HG02571 (cell line): ENCODE results near the gene GPR183.

Experiments
- ATAC-seq: cut with Tn5 transposase; IDR thresholded peaks from one replicate; pipeline ENCODE4 v1.9.1; 2021; ENCODE audit warnings: mild to moderate bottlenecking, moderate library complexity; ENCODE audit not compliant: unreplicated experiment

The GPR183 gene

GRCh38 chr13:99339736-99340397, 32.7 kb upstream of the GPR183 start:
- no peak for ATAC-seq

GRCh38 chr13:99339230-99339721, 32.1 kb upstream of the GPR183 start:
- ATAC-seq = no peak

- peak; percentile 41 for ATAC-seq
These were observed 28.4 kb upstream of the GPR183 start for GRCh38 chr13:99335603-99336002.

- ATAC-seq = no peak
These were observed 27.9 kb upstream of the GPR183 start for GRCh38 chr13:99335087-99335486.

- no peak for ATAC-seq
These were observed 27.0 kb upstream of the GPR183 start for GRCh38 chr13:99334221-99334620.

GRCh38 chr13:99332456-99332855, 25.3 kb upstream of the GPR183 start:
- ATAC-seq = no peak

- ATAC-seq = peak; percentile 87
These were observed 24.7 kb upstream of the GPR183 start for GRCh38 chr13:99331881-99332293.

- ATAC-seq = no peak
These were observed 23.7 kb upstream of the GPR183 start for GRCh38 chr13:99330942-99331341.

- ATAC-seq = no peak
These were observed 22.3 kb upstream of the GPR183 start for GRCh38 chr13:99329477-99329876.

GRCh38 chr13:99327761-99328160, 20.6 kb upstream of the GPR183 start:
- no peak for ATAC-seq

GRCh38 chr13:99327126-99327525, 19.9 kb upstream of the GPR183 start:
- ATAC-seq = no peak

GRCh38 chr13:99326012-99326411, 18.8 kb upstream of the GPR183 start:
- no peak for ATAC-seq

- no peak for ATAC-seq
These were observed 16.3 kb upstream of the GPR183 start for GRCh38 chr13:99323488-99323887.

- peak; percentile 78 for ATAC-seq
These were observed 15.3 kb upstream of the GPR183 start for GRCh38 chr13:99322297-99323103.

GRCh38 chr13:99321709-99322108, 14.5 kb upstream of the GPR183 start:
- ATAC-seq = no peak

GRCh38 chr13:99320693-99321481, 13.7 kb upstream of the GPR183 start:
- no peak for ATAC-seq

GRCh38 chr13:99316657-99317256, 9.6 kb upstream of the GPR183 start:
- no peak for ATAC-seq

- ATAC-seq = no peak
These were observed 9.0 kb upstream of the GPR183 start for GRCh38 chr13:99316224-99316623.

GRCh38 chr13:99315186-99315585, 8.0 kb upstream of the GPR183 start:
- no peak for ATAC-seq

- ATAC-seq = no peak
These were observed 7.5 kb upstream of the GPR183 start for GRCh38 chr13:99314640-99315176.

- ATAC-seq = no peak
These were observed 6.7 kb upstream of the GPR183 start for GRCh38 chr13:99313941-99314340.
